OCI-LY3 (cell line): ENCODE measurements around the gene NR3C2.
"Not testable (repeated sequence)": the region's sequence is repeated elsewhere in the genome, so short reads cannot be mapped to it uniquely, and the experiment has no call there.

Source experiments
- H2AFZ ChIP-seq: fragments of 200-600, 300-600 bp; shearing (Covaris generic); 2 replicates; pipeline ENCODE4 v1.6.0; 2014; ENCODE audit warnings: antibody characterized with exemption, low read depth, low read length
- H3K27ac ChIP-seq: fragments of 200-600, 300-600 bp; sonication (generic); 2 replicates; pipeline ENCODE4 v1.5.1; 2014; ENCODE audit warnings: mild to moderate bottlenecking, low read length, moderate library complexity, mixed read lengths
- H3K27me3 ChIP-seq: fragments of 200-600, 300-600 bp; sonication (generic); 2 replicates; pipeline ENCODE4 v1.6.1; 2014; ENCODE audit warnings: low read depth, low read length, mixed read lengths
- H3K36me3 ChIP-seq: fragments of 200-600, 300-600 bp; sonication (generic); replicated peaks from 2 replicates; pipeline ENCODE3; 2014; ENCODE audit warnings: low read depth, low read length, mixed read lengths
- H3K4me1 ChIP-seq: fragments of 300-600, 200-600 bp; sonication (generic); 2 replicates; pipeline ENCODE4 v1.6.1; 2014; ENCODE audit warnings: low read length, mixed read lengths
- H3K4me2 ChIP-seq: fragments of 200-600, 300-600 bp; sonication (generic); 2 replicates; pipeline ENCODE4 v1.6.1; 2014; ENCODE audit warnings: low read length, mixed read lengths
- H3K4me3 ChIP-seq: fragments of 300-600, 200-600 bp; sonication (generic); 2 replicates; pipeline ENCODE4 v1.5.1; 2014; ENCODE audit warnings: antibody characterized with exemption, mild to moderate bottlenecking, low read length, moderate library complexity
- H3K79me2 ChIP-seq: fragments of 300-600, 200-600 bp; shearing (Covaris generic); 2 replicates; pipeline ENCODE4 v1.6.1; 2014; ENCODE audit warnings: mild to moderate bottlenecking, low read length, mixed read lengths
- H3K9ac ChIP-seq: fragments of 300-600, 200-600 bp; shearing (Covaris generic); 2 replicates; pipeline ENCODE4 v1.6.0; 2014; ENCODE audit warnings: mild to moderate bottlenecking, low read length, moderate library complexity
- H3K9me3 ChIP-seq: fragments of 200-600, 300-600 bp; shearing (Covaris generic); 2 replicates; pipeline ENCODE4 v1.6.1; 2014; ENCODE audit warnings: low read length, mixed read lengths; ENCODE audit not compliant: insufficient read depth
- H4K20me1 ChIP-seq: fragments of 200-600, 300-600 bp; sonication (generic); 2 replicates; pipeline ENCODE4 v1.6.1; 2016; ENCODE audit warnings: low read length, mixed read lengths; ENCODE audit not compliant: insufficient read depth
- CTCF ChIP-seq: fragments of 200-600, 300-600 bp; sonication (generic); IDR thresholded peaks from 2 replicates; pipeline ENCODE4 v1.5.1; 2014; ENCODE audit warnings: antibody characterized with exemption, low read length, low read depth
- EZH2phosphoT487 ChIP-seq: fragments of 200-600 bp; shearing (Covaris generic); IDR thresholded peaks from 2 replicates; pipeline ENCODE4 v1.6.1; 2018; ENCODE audit warnings: antibody characterized with exemption, mixed run types, low read depth

The NR3C2 gene

DNA sequence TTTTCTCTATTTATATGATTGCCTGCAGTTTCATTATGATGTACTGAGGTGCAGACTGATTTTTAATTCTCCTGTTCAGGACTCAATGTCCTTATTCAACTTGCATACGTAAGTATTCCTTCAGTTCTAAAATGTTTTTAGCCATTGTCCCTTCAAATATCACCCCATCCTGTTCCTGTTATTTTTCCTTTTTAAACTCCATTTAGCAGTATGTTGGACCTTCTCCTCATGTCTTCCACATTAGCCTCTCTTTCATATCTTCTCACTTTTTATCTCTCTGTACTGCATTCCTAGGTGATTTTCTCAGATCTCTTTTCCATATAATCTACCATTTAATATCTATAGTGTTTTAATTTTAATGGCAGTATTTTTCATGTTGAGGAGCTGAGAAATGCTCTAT is 317.7 kb downstream of the NR3C2 start:
- Histone ChIP-seq H3K9ac (no peak overlapping the region), H3K9me3 (peaks cover 17% of the 10 kb centered on the region)

GRCh38 chr4:148123161-148123560 is 319.1 kb downstream of the NR3C2 start:
- not testable (repeated sequence) for H4K20me1 ChIP-seq, H2AFZ ChIP-seq, H3K79me2 ChIP-seq, H3K27ac ChIP-seq, H3K4me3 ChIP-seq, H3K27me3 ChIP-seq, H3K36me3 ChIP-seq, H3K4me2 ChIP-seq, H3K9ac ChIP-seq
- H3K4me1 ChIP-seq: peaks cover 31% of the 10 kb centered on the region
- peaks cover 17% of the 10 kb centered on the region for H3K9me3 ChIP-seq

More for the DNA sequence above, 317.7 kb downstream of the NR3C2 start:
- Histone ChIP-seq H3K79me2 (no peaks in the 10 kb centered on the region), H3K4me2 (no peak overlapping the region), H3K36me3 (peaks cover 8% of the 10 kb centered on the region), H3K27ac (no peak overlapping the region), H3K27me3 (no peaks in the 10 kb centered on the region), H3K4me3 (no peak overlapping the region), H2AFZ (no peak overlapping the region), H3K4me1 (peaks cover 19% of the 10 kb centered on the region), H4K20me1 (no peaks in the 10 kb centered on the region)
- no peak for TF ChIP-seq EZH2phosphoT487
- no peak for TF ChIP-seq CTCF

DNA sequence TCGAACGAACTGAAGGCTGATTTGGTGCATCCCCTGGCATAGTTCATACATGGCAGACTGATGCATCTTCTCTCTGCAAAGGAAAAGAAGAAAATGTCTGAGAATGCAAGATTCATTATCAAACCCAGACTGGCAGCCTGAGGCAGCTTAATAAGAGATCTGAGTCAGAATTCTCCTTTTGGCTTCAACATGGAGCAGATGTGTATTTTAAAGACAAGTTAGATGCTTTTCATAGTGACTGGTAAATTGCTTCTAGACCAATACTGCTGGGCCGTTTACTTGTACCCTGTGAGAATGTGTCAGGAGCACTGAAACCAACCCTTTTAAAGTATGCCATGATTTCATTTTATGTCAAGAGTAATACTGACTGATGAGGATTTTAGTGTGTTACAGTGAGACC is 322.0 kb downstream of the NR3C2 start:
- Histone ChIP-seq H3K4me2 (no peak overlapping the region), H3K27ac (no peak overlapping the region), H3K79me2 (no peaks in the 10 kb centered on the region), H3K36me3 (peaks cover 8% of the 10 kb centered on the region), H4K20me1 (no peaks in the 10 kb centered on the region), H3K4me3 (no peak overlapping the region), H3K4me1 (peaks cover 47% of the 10 kb centered on the region), H3K9me3 (peaks cover 14% of the 10 kb centered on the region), H3K9ac (no peak overlapping the region), H2AFZ (no peak overlapping the region), H3K27me3 (no peaks in the 10 kb centered on the region)
- TF ChIP-seq EZH2phosphoT487 (no peak), CTCF (no peak)

DNA sequence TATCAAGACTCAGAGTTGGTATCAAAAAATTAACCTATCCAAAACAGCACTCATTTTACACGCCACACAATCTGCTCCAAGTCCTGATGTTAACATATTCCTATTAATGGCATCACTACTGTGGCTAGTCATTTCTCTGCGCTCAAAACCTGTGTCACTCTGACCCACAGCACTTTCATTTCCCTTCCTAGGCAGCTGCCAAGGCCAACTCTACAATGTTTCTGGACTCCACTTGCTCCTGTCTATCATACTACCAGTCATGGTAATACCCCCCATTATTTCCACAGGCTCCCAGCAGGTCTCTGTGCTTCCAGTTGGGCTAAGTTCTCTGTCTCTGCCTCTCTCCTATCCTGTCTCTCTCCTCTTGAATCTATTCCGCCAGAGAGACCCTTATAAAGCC is 323.6 kb downstream of the NR3C2 start:
- Histone ChIP-seq H3K27me3 (no peaks in the 10 kb centered on the region), H3K9me3 (0 out of 2 replicates have a peak, but pooled peaks cover 2% of the 10 kb centered on the region), H3K4me3 (peak overlapping the region; percentile 6; the same call in 1 of the 2 replicates), H2AFZ (no peak overlapping the region), H3K4me2 (peak overlapping the region; percentile 55), H3K27ac (peak overlapping the region; percentile 13; the same call in 1 of the 2 replicates), H4K20me1 (no peaks in the 10 kb centered on the region), H3K36me3 (no peaks in the 10 kb centered on the region), H3K79me2 (no peaks in the 10 kb centered on the region), H3K4me1 (peaks cover 47% of the 10 kb centered on the region), H3K9ac (peak overlapping the region; percentile 6; the same call in 1 of the 2 replicates)
- TF ChIP-seq EZH2phosphoT487 (no peak), CTCF (no peak)
